KOPT-K1 (cell line): ENCODE data around the gene ZNF236.

Experiments
- H3K27ac ChIP-seq: fragments of 200-600 bp; sonication (generic); 2 replicates; pipeline ENCODE4 v1.5.1; 2016; ENCODE audit warnings: antibody characterized with exemption, mild to moderate bottlenecking, low read depth, low read length; ENCODE audit not compliant: poor library complexity, severe bottlenecking
- H3K36me3 ChIP-seq: fragments of 200-600 bp; sonication (generic); 2 replicates; pipeline ENCODE4 v1.5.1; 2017; ENCODE audit warnings: antibody characterized with exemption, mild to moderate bottlenecking, low read length, moderate library complexity; ENCODE audit not compliant: insufficient read depth
- H3K9me3 ChIP-seq: fragments of 200-600 bp; sonication (generic); 2 replicates; pipeline ENCODE4 v1.5.1; 2017; ENCODE audit warnings: antibody characterized with exemption, low read length, mild to moderate bottlenecking; ENCODE audit not compliant: insufficient read depth, poor library complexity, severe bottlenecking

The ZNF236 gene

GRCh38 chr18:77019641-77020040, 197.3 kb downstream of the ZNF236 start:
- Histone ChIP-seq H3K36me3 (no peaks in the 10 kb centered on the region), H3K27ac (no peak overlapping the region), H3K9me3 (no peaks in the 10 kb centered on the region)
